SK-N-SH treated with all-trans-retinoic acid at 6 μM for 48 hours (cell line): Measurements from ENCODE around the gene ACO1.

ENCODE experiments used
- ATAC-seq: fragments of 200-7000 bp; cut with Tn5 transposase; 3 replicates; pipeline ENCODE4 v1.9.1; 2020; ENCODE audit warnings: mild to moderate bottlenecking, moderate library complexity
- ARNTL ChIP-seq: fragments of 450-650 bp; formaldehyde crosslinking; IDR thresholded peaks from 2 replicates; pipeline ENCODE4 v1.5.0; 2020; ENCODE audit warnings: low read depth, mild to moderate bottlenecking, moderate library complexity, borderline replicate concordance
- BACH2 ChIP-seq: fragments of 250-450 bp; sonication (Bioruptor Pico); IDR thresholded peaks from 2 replicates; pipeline ENCODE4 v1.9.0; 2021; ENCODE audit warnings: mild to moderate bottlenecking, borderline replicate concordance
- CREB5 ChIP-seq: fragments of 250-450 bp; sonication (Bioruptor Pico); IDR thresholded peaks from 2 replicates; pipeline ENCODE4 v1.5.1; 2020; ENCODE audit warnings: low read depth, mild to moderate bottlenecking, moderate library complexity
- CSDC2 ChIP-seq: fragments of 250-450 bp; sonication (Bioruptor Pico); IDR thresholded peaks from 2 replicates; pipeline ENCODE4 v1.5.0; 2020; ENCODE audit warnings: mild to moderate bottlenecking, moderate library complexity
- ESRRG ChIP-seq: fragments of 250-450 bp; sonication (Bioruptor Pico); IDR thresholded peaks from 2 replicates; pipeline ENCODE4 v1.6.1; 2021; ENCODE audit warnings: mild to moderate bottlenecking
- GLIS3 ChIP-seq: fragments of 250-450 bp; sonication (Bioruptor Pico); IDR thresholded peaks from 2 replicates; pipeline ENCODE4 v1.5.0; 2020; ENCODE audit warnings: mild to moderate bottlenecking, moderate library complexity
- ISL1 ChIP-seq: fragments of 250-450 bp; sonication (Bioruptor Pico); IDR thresholded peaks from 2 replicates; pipeline ENCODE4 v2.1.2; 2022; ENCODE audit warnings: mild to moderate bottlenecking, moderate library complexity
- OSR1 ChIP-seq: fragments of 250-450 bp; sonication (Bioruptor Pico); IDR thresholded peaks from 2 replicates; pipeline ENCODE4 v1.8.0; 2022; ENCODE audit warnings: moderate library complexity, mild to moderate bottlenecking, inconsistent platforms
- POU6F1 ChIP-seq: fragments of 250-450 bp; sonication (Bioruptor Pico); IDR thresholded peaks from 2 replicates; pipeline ENCODE4 v1.8.0; 2021; ENCODE audit warnings: low read depth, mild to moderate bottlenecking, moderate library complexity, borderline replicate concordance
- PPARA ChIP-seq: fragments of 250-450 bp; sonication (Bioruptor Pico); IDR thresholded peaks from 2 replicates; pipeline ENCODE4 v1.5.0; 2020; ENCODE audit warnings: mild to moderate bottlenecking, borderline replicate concordance
- RARB ChIP-seq: fragments of 250-450 bp; sonication (Bioruptor Pico); IDR thresholded peaks from 2 replicates; pipeline ENCODE4 v1.8.0; 2021; ENCODE audit warnings: mild to moderate bottlenecking, moderate library complexity
- SNAI2 ChIP-seq: fragments of 250-450 bp; sonication (Bioruptor Pico); IDR thresholded peaks from 2 replicates; pipeline ENCODE4 v1.5.0; 2020; ENCODE audit warnings: mild to moderate bottlenecking, moderate library complexity
- TCF4 ChIP-seq: fragments of 250-450 bp; sonication (Bioruptor Pico); IDR thresholded peaks from 2 replicates; pipeline ENCODE4 v1.8.0; 2021; ENCODE audit warnings: mild to moderate bottlenecking, moderate library complexity, borderline replicate concordance
- TOX ChIP-seq: fragments of 250-450 bp; sonication (Bioruptor Pico); IDR thresholded peaks from 2 replicates; pipeline ENCODE4 v1.8.0; 2021; ENCODE audit warnings: mild to moderate bottlenecking, moderate library complexity, borderline replicate concordance
- ZFP3 ChIP-seq: fragments of 250-450 bp; sonication (Bioruptor Pico); IDR thresholded peaks from 2 replicates; pipeline ENCODE4 v1.5.0; 2020; ENCODE audit warnings: mild to moderate bottlenecking, moderate library complexity
- ZNF70 ChIP-seq: fragments of 450-650 bp; formaldehyde crosslinking; IDR thresholded peaks from 2 replicates; pipeline ENCODE4 v1.5.0; 2020; ENCODE audit warnings: mild to moderate bottlenecking, moderate library complexity
- ZNF8 ChIP-seq: fragments of 450-650 bp; formaldehyde crosslinking; IDR thresholded peaks from 2 replicates; pipeline ENCODE4 v1.5.0; 2020; ENCODE audit warnings: mild to moderate bottlenecking, moderate library complexity
- TF ChIP-seq, protein P1 (sequence below): fragments of 250-450 bp; sonication (Bioruptor Pico); IDR thresholded peaks from 2 replicates; pipeline ENCODE4 v1.5.0; 2020; ENCODE audit warnings: mild to moderate bottlenecking, moderate library complexity
- TF ChIP-seq, protein P2 (sequence below): fragments of 250-450 bp; sonication (Bioruptor Pico); IDR thresholded peaks from 2 replicates; pipeline ENCODE4 v1.5.1; 2021; ENCODE audit warnings: mild to moderate bottlenecking, moderate library complexity
- TF ChIP-seq, protein P3 (sequence below): fragments of 250-450 bp; sonication (Bioruptor Pico); IDR thresholded peaks from 2 replicates; pipeline ENCODE4 v1.8.0; 2020; ENCODE audit warnings: mild to moderate bottlenecking, moderate library complexity, borderline replicate concordance

The ACO1 gene

GRCh38 chr9:32454280-32454679 lies 69.8 kb downstream of the ACO1 start:
- TF ChIP-seq TOX (CRISPR knock-in tag) (no peak), TCF4 (CRISPR knock-in tag) (no peak), RARB (CRISPR knock-in tag) (no peak), ZNF8 (CRISPR knock-in tag) (no peak), CSDC2 (CRISPR knock-in tag) (no peak), PPARA (CRISPR knock-in tag) (no peak), POU6F1 (CRISPR knock-in tag) (no peak), GLIS3 (CRISPR knock-in tag) (no peak)
- TF ChIP-seq, protein P1, sequence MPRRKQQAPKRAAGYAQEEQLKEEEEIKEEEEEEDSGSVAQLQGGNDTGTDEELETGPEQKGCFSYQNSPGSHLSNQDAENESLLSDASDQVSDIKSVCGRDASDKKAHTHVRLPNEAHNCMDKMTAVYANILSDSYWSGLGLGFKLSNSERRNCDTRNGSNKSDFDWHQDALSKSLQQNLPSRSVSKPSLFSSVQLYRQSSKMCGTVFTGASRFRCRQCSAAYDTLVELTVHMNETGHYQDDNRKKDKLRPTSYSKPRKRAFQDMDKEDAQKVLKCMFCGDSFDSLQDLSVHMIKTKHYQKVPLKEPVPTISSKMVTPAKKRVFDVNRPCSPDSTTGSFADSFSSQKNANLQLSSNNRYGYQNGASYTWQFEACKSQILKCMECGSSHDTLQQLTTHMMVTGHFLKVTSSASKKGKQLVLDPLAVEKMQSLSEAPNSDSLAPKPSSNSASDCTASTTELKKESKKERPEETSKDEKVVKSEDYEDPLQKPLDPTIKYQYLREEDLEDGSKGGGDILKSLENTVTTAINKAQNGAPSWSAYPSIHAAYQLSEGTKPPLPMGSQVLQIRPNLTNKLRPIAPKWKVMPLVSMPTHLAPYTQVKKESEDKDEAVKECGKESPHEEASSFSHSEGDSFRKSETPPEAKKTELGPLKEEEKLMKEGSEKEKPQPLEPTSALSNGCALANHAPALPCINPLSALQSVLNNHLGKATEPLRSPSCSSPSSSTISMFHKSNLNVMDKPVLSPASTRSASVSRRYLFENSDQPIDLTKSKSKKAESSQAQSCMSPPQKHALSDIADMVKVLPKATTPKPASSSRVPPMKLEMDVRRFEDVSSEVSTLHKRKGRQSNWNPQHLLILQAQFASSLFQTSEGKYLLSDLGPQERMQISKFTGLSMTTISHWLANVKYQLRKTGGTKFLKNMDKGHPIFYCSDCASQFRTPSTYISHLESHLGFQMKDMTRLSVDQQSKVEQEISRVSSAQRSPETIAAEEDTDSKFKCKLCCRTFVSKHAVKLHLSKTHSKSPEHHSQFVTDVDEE (CRISPR knock-in tag) = no peak
- TF ChIP-seq, protein P2, sequence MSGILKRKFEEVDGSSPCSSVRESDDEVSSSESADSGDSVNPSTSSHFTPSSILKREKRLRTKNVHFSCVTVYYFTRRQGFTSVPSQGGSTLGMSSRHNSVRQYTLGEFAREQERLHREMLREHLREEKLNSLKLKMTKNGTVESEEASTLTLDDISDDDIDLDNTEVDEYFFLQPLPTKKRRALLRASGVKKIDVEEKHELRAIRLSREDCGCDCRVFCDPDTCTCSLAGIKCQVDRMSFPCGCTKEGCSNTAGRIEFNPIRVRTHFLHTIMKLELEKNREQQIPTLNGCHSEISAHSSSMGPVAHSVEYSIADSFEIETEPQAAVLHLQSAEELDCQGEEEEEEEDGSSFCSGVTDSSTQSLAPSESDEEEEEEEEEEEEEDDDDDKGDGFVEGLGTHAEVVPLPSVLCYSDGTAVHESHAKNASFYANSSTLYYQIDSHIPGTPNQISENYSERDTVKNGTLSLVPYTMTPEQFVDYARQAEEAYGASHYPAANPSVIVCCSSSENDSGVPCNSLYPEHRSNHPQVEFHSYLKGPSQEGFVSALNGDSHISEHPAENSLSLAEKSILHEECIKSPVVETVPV (CRISPR knock-in tag) = no peak
- no peak for ATAC-seq

GRCh38 chr9:32455738-32456137 lies 71.3 kb downstream of the ACO1 start:
- no peak for ATAC-seq
- TF ChIP-seq, protein P1 (CRISPR knock-in tag) = no peak
- TF ChIP-seq BACH2 (CRISPR knock-in tag) = no peak
- TF ChIP-seq CREB5 = no peak
- no peak for TF ChIP-seq OSR1 (CRISPR knock-in tag)
- TF ChIP-seq PPARA (CRISPR knock-in tag) = no peak
- TF ChIP-seq TOX (CRISPR knock-in tag) = no peak
- TF ChIP-seq GLIS3 (CRISPR knock-in tag) = no peak
- no peak for TF ChIP-seq ESRRG
- no peak for TF ChIP-seq CSDC2 (CRISPR knock-in tag)
- no peak for TF ChIP-seq SNAI2 (CRISPR knock-in tag)
- no peak for TF ChIP-seq ARNTL (CRISPR knock-in tag)
- no peak for TF ChIP-seq ISL1 (CRISPR knock-in tag)
- no peak for TF ChIP-seq ZNF70 (CRISPR knock-in tag)
- TF ChIP-seq ZNF8 (CRISPR knock-in tag) = no peak
- no peak for TF ChIP-seq ZFP3
- TF ChIP-seq, protein P3, sequence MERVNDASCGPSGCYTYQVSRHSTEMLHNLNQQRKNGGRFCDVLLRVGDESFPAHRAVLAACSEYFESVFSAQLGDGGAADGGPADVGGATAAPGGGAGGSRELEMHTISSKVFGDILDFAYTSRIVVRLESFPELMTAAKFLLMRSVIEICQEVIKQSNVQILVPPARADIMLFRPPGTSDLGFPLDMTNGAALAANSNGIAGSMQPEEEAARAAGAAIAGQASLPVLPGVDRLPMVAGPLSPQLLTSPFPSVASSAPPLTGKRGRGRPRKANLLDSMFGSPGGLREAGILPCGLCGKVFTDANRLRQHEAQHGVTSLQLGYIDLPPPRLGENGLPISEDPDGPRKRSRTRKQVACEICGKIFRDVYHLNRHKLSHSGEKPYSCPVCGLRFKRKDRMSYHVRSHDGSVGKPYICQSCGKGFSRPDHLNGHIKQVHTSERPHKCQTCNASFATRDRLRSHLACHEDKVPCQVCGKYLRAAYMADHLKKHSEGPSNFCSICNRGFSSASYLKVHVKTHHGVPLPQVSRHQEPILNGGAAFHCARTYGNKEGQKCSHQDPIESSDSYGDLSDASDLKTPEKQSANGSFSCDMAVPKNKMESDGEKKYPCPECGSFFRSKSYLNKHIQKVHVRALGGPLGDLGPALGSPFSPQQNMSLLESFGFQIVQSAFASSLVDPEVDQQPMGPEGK (CRISPR knock-in tag) = no peak
